Measurements from ENCODE around the gene FGF22.
"Not testable (repeated sequence)": the region's sequence is repeated elsewhere in the genome, so short reads cannot be mapped to it uniquely, and the experiment has no call there.

Gene FGF22

DNA sequence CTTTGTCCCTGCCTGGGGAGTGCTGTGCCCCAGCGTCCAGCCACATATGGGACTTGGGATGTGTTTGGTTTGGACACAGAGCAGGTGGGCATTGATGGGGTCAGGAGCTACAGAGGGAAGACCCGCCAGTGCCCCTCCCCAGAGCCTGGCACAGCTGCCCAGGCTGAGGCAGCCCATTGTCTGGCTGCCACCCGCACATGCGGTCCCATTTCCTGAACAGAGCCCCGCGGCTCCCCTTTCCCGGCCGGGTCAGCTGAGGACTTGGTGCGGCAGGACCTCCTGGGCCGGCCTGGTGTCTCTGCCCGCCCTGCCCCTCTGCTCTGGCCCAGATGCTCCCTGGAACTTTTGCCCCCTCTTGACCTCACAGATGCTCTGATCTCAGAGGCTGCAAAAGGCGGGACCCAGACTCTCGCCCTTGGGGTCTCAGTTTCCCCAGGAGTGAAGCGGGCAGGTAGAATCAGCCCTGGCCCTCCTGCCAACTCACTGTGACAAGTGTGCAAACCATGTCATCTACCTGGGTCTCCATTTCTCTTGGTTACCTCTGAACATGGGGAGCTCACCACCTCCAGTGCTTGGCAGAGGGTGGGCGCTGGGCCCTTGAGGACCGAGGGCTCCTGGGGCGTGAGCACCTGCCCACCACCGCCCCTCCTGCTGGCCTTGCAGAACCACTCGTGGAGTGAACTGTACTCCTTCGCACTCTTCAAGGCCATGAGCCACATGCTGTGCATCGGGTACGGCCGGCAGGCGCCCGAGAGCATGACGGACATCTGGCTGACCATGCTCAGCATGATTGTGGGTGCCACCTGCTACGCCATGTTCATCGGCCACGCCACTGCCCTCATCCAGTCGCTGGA lies 32.2 kb upstream of the FGF22 start:
- DNase-seq: no peak

DNA sequence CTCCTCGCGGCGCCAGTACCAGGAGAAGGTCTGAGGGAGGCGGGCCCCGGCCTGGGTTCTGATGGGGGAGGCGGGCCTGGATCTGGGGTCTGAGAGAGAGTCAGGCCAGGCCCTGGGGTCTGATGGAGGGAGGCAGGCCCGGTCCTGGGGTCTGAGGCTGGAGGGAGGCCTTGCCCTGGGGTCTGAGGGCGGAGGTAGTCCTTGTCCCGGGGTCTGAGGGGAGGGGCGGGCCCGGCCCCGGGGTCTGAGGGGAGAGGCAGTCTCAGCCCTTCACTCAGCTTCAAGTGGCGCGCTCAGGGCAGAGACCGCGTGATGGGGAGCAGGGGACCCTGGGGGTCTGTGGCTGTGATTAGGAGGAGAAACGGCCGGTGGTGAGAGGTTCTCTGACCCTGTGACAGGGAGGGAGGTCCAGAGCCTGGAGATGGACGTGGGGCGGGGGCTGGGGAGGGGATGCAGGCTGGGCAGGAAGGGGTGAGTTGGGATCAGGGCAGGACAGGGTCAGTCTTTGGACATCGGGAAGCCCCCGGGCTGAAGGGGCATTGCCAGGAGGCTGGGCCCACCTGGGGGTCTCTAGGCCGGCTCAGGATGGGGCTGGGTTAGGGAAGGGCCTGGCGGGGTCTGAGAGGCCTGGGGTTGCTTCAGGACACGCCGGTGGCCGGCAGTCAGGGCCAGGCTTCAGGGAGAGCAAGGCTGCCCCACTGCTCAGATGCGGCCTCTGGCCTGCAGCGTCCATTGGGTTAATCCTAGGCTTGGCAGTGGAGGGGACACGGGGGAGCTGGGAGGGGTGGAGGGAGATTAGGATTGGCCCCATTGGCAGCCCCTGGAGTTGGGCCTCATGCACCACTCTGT lies 31.3 kb upstream of the FGF22 start:
- DNase-seq: no peak

DNA sequence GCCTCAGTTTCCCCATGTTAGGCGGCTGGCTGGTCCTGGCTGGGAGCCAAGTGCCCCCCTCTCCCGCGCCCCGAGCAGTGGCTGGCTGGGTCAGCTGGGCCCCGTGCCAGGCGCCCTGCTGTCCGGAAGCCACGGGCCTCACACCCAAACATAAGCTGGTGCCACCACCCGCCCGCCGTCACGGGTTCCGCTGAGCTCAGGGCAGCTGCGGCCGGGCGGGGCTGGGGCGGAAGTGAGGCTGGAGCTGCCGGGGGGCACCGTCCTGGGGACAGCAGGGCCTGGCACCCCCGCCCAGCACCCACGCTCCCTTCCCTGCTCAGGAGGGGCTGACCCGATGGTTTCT lies 30.7 kb upstream of the FGF22 start:
- no peak for DNase-seq

DNA sequence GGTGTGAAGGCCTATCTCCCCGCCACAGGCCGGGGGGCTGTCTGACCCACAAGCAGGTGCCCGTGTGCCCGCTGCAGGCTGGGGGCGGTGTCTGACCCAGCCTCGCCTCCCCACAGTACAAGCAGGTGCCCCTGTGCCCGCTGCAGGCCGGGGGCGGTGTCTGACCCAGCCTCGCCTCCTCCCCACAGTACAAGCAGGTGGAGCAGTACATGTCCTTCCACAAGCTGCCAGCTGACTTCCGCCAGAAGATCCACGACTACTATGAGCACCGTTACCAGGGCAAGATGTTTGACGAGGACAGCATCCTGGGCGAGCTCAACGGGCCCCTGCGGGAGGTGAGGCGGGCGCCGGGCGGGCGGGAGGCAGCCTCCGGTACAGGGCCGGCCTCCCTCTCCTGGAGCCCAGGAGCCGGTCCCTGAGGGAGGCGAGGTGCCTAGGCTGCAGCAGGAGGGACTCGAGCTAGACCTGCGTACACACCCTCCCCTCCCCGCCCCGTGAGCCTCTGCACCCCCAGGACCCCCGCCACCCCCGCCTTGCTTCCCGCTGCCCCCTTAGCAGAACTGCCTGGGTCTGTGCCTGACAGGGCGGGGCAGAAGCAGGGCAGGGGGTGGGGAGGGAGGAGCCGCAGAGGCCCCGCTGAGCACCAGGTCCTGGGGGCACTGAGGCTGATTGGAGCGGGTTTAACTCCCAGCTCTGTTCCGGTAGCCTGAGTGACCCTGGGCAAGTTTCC lies 29.4 kb upstream of the FGF22 start:
- DNase-seq: no peak

DNA sequence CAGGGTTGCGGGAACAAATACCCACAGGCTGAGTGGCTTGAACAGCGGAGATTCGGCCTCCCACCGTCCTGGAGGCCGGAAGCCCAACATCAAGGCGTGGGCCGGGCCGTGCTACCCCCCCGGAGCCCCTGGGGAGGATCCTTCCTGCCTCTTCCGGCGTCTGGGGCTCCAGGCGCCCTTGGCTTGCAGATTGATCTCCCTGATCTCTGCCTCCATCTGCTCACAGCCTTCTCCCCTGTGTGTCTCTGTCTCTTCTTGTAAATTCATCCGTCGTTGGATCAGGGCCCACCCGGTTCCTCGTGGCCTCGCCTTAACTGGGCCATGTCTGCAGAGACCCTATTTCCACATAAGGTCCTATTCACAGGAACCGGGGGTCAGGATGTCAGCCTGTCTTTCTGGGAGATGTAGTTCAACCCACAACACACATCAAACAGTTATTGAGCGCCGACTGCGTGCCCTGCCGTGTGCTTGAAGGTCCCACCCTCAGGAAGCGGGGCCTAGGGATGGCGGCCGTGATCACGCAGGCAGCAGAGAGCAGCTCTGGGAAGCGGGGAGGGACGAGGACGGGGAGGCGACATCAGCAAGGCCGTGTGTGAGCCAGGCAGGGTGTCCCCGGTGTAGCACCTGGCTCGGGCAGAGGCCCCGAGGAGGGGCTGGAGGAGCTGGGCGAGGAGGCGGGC lies 28.7 kb upstream of the FGF22 start:
- no peak for DNase-seq

DNA sequence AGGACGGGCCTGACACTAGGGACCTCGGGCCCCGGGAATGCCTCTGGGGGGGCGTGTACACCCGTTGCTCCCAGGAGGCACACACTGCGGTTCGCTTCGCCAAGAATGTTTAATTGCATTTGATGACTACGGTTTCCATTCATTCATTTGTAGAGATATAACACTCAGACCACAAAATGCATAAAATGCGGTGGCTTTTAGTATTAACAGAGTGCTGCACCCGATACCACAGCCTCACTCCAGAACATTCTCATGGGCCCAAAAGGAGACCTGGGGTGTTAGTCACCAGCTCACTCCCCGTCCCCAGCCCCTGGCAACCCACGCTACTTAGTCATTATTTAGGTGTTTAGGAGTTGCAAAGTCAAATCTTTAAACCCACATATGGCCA lies 28.2 kb upstream of the FGF22 start:
- DNase-seq: no peak

DNA sequence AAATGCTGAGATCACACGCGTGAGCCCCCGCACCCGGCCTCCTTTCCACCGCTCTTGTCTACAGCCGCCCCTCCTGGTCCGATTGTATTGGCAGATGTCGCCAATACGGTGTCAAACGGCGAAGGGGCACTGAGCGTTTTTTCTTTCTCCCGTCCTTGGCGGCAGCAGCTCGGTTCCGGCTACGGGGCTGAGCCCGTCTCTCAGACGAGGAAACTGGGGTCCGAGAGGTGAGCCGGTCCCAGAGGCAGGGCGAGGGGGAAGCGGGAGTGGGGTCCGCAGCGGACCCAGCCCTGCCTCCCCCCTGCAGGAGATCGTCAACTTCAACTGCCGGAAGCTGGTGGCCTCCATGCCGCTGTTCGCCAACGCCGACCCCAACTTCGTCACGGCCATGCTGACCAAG lies 26.7 kb upstream of the FGF22 start:
- DNase-seq: no peak

DNA sequence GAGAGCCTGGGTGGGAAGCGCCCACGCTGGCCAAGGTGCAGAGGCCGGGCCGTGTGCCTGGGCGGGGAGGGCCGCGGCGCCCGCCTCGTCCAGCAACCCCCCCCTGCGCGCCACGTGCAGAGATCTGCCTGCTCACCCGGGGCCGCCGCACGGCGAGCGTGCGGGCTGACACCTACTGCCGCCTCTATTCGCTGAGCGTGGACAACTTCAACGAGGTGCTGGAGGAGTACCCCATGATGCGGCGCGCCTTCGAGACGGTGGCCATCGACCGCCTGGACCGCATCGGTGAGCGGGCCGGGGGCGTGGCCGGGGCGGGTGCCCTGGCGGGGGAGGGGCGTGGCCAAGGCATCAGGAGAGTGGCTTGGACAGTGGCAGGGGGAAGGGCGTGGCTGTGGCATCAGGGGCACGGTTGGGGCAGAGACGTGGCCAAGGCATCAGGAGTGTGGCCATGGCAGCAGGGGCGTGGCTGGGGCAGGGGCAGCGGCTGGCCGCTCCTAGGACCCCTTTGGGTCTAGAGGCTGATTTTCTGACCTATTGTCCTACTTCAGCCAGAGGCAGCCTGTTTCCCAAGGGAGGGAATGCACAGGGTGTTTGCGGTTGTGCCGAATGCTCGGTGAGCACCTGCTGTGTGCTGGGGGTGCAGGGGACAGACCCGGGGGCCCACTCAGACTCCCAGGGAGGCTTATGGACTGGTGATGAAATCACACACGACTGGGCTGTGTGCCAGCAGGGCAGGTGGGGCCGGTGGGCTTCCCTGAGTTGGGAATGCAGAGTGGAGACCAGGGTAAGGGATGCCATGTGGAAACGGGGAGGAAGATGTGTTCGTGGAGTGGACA lies 25.7 kb upstream of the FGF22 start:
- DNase-seq: no peak

DNA sequence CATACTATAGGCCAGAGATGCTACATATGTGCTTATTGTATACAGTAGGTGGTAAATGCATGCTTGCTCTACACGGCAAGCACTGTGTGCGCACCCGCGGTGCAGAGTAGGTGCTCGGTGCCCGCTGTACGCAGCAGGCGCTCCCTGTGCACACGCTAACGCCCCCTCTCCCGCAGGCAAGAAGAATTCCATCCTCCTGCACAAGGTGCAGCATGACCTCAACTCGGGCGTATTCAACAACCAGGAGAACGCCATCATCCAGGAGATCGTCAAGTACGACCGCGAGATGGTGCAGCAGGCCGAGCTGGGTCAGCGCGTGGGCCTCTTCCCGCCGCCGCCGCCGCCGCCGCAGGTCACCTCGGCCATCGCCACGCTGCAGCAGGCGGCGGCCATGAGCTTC lies 24.1 kb upstream of the FGF22 start:
- no peak for DNase-seq

DNA sequence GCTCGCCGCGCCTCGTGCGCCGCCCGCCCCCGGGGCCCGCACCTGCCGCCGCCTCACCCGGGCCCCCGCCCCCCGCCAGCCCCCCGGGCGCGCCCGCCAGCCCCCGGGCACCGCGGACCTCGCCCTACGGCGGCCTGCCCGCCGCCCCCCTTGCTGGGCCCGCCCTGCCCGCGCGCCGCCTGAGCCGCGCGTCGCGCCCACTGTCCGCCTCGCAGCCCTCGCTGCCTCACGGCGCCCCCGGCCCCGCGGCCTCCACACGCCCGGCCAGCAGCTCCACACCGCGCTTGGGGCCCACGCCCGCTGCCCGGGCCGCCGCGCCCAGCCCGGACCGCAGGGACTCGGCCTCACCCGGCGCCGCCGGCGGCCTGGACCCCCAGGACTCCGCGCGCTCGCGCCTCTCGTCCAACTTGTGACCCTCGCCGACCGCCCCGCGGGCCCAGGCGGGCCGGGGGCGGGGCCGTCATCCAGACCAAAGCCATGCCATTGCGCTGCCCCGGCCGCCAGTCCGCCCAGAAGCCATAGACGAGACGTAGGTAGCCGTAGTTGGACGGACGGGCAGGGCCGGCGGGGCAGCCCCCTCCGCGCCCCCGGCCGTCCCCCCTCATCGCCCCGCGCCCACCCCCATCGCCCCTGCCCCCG lies 23.5 kb upstream of the FGF22 start:
- DNase-seq: no peak

DNA sequence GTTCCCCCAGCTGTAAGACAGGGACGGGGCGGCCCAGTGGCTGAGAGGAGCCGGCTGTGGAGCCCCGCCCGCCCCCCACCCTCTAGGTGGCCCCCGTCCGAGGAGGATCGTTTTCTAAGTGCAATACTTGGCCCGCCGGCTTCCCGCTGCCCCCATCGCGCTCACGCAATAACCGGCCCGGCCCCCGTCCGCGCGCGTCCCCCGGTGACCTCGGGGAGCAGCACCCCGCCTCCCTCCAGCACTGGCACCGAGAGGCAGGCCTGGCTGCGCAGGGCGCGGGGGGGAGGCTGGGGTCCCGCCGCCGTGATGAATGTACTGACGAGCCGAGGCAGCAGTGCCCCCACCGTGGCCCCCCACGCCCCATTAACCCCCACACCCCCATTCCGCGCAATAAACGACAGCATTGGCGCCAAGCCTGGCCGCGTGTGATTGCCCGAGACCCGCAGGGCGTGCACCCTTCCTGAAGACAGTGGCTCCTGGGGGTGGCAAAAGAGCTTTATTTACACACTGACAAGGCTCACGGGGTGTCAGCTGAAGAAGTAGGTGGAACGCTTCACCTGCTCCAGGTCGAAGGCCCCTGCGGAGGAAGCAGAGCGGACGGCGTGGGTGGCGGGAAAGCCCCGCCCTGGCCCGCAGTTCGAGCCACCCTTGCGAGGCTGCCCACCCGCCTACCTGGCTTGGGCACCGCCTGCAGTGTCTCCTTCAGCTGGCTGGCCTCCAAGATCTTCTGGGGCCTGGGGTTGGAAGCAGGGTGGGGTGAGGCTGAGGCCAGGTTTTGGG lies 22.7 kb upstream of the FGF22 start:
- no peak for DNase-seq

DNA sequence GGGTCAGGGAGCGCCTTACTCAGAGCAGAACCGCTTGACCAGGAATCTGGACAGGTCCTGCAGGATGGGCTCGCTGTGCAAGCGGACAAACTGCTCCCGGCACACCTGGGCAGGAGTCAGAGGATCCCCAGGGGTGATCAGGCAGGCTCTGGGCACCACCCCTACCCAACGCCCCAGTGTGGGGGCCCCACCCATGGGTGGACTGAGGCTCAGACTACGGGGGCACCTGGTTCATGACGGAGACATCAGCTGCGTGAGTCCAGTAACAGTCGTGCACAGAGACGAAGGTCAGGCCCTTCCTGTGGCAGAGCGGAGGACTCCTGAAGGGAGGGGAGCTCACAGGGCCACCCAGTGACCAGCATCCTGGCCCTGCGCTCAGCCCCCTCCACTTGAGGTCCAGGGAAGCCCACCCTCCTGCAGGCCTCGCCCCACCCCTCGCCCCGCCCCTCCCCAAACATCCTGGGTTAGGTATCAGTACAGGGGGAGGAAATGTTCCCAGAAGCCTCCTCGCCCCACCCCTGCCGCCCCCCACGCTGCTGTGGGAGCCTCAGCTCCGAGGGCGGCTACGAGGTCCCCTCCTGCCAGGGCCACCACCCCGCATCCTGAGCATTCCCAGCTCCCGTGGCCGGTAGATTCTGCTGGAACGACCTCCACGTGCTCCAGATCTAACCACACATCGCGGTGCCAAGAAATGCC lies 22.0 kb upstream of the FGF22 start:
- DNase-seq: no peak

DNA sequence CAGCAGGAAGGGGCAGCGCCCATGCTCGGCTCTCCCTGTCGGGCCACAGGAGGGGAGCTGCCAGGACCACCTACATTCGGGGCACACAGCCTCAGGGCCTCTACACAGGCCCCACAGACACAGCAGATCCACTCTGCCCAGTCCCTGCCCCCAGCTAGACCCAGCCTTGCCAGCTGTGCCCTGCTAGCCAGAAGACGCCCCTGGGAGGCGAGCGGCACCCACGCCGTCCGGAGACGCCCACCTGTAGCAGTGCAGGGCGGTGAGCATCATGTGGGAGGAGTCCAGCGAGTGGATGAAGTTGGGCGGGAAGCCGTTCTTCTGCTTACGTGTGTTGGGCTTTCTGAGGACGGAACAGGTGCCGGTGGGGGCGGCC lies 21.4 kb upstream of the FGF22 start:
- DNase-seq: no peak

DNA sequence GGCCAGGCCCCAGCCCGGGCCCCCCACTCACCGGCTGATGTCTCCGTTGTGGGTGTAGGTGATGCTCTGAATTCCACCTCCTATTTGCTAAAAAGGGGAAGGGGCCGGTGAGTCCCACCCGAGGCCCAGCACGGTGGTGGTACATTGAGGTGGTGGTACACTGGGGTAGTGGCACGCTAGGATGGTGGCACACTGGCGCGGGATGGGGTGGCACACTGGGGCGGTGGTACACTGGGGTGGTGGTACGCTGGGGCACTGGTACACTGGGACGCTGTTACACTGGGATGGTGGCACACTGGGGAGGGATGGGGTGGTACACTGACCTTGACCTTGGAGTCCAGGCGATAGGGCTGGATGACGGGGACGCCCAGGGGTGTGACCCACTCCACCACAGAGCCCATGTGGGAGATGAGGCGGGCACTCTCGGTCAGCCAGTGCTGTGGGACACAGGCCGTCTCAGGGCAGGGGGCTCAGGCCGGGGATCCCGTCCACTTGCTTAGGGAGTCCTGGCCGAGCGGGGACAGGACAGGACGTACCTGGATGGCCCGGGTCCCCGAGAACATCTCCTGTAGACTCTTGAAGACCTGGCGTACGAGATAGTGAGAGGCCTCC lies 20.9 kb upstream of the FGF22 start:
- DNase-seq: no peak

DNA sequence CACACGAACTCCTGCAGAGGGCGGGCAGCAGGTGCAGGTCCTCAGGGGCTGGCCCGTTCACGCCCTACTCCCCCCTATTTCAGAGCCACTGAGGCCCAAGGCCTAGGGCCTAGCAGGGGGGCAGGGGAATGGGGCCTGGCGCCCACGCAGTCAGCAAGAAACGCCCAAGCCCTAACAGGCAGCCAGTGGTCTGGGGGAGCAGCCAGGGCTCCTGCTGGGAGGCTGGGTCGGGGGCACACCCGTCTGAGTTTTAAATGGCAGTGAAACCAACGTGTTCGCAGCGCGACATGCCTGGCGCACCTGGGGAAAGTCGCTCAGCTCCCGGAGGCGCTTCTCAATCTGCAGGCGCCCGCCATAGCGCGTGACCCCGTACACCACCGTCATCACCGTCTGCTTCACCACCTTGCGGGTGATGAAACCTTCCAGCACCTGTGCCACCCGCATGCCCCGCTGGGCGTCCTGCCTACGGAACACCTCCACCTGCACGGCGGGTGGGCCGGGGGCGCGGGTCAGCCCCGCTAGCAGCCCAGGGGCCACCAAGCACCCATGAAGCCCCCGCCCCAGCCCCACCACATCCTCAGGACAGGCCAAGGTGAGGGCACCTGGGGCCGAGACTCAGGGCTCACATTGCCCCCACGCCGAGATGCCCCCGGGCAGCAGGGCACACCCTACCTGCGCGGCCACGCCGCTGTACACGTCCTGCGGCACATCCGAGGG lies 20.2 kb upstream of the FGF22 start:
- no peak for DNase-seq

DNA sequence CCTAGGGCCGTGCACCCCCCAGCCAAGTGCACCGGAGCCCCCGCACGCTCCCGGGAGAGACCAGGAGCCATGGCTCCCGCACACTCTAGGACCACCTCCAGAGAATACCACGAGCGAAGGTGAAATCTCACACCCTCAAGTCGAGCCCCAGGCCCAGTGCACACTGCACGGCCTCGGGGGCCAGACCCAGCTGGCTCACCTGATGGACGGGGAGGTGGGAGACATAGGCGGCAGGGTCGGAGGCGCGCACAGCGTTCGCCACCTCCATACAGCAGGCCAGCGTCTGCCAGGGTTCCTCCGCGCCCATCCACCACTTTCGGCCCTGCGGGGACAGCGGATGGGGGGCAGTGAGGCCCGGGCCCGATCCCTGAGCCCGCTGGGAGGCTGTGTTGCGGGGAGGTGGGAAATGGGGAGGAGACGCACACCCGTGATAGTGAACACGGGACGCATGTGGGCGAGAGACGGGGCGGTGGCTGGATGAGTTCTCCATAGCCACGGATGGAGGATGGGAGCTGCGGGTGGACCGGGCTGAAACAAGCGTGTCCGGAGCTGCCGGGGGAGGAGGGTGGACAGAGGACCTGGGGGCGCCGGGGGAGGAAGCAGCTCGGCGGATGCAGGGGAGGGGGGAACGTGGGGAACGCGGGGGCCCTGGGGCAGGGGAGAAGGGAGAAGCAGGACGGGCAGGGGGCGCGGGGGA lies 19.4 kb upstream of the FGF22 start:
- no peak for DNase-seq

DNA sequence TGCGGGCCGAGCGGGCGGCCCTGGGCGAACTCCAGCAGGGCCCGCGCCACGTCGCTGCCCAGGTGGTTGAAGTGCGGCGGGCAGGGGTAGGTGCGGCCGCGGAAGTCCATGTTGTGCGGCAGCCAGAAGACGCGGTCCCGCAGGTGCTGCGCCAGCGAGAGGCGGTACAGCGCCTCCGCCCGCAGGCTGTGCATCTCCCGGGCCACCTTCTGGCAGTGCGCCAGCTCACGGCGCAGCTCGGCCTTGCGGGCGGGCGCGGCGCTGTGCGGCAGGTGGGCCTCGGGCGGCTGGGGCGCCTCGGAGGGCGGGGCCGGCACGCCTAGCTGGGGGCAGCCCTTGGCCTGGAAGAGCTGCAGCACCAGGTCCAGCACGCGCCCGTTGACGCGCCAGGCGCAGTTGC lies 18.5 kb upstream of the FGF22 start:
- not testable (repeated sequence) for DNase-seq

DNA sequence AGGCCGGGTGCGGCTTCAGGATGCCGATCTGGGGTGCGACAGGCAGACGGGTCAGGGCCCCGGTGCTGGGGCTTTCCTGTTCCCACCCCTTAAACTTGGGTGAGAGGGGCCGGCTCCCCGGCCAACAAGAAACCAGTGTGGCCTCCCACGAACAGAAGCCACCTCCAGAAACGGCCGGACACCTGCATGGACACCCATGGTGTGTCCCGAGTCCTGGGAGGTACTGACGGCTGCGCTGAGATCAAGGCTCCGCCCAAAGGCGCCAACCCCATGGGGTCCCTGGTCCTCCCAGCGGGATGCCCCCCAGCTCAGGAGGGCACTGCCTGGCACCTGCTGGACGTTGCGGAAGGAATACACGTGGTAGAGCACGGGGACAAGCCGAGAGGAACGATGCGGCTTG lies 17.9 kb upstream of the FGF22 start:
- no peak for DNase-seq

All from DMS79 (cell line).